ENCODE results near the gene EXOC1. TPM values are rescaled to one million over a fixed set of nuclear protein-coding genes. Genes with fewer than 3 reads are reported as not detected.

Gene EXOC1
- total and polyA plus RNA-seq, 2 donors from 2014 or later, result 17.5 to 41.7 TPM

- no peak for TF ChIP-seq CTCF (IDR thresholded peaks at IDR 0.05; ENCODE audit: borderline replicate concordance, extremely low read depth, insufficient read depth)
- no peaks in the 10 kb centered on the region for H3K27me3 ChIP-seq (ENCODE audit: control insufficient read depth, insufficient read depth, low read length)
- peak overlapping the region; percentile 54 to 68 for H3K27ac ChIP-seq (ENCODE audit: low read depth in 2 of 2, low read length in 2 of 2)
- peak overlapping the region; percentile 33 to 85 (median 41) for H3K4me3 ChIP-seq (ENCODE audit: low read length in 3 of 3)
- intact Hi-C loops (cut with DNase I), result no loop called here
- peak overlapping the region in 2 of 3 donors; percentile 27 to 64 for H3K9ac ChIP-seq (ENCODE audit: low read length in 3 of 3)
- no peaks in the 10 kb centered on the region for H3K9me3 ChIP-seq (ENCODE audit: control insufficient read depth in 2 of 3, insufficient read depth in 1 of 3, low read length in 3 of 3)
- FAIRE-seq (no peak), DNase-seq (peak in 2 of 5 donors; percentile 44 to 70)
- H3K4me1 ChIP-seq (ENCODE audit: control insufficient read depth in 2 of 3, insufficient read depth in 2 of 3, low read depth in 1 of 3, low read length in 3 of 3), result peaks cover 0 to 20% (median 7%) of the 10 kb centered on the region in 3 donors
- H3K36me3 ChIP-seq (ENCODE audit: control insufficient read depth in 2 of 3, insufficient read depth in 3 of 3, low read length in 3 of 3), result peaks cover 0 to 4% (median 0%) of the 10 kb centered on the region in 3 donors
Observed at GRCh38 chr4:55947254-55947882, 93.9 kb downstream of the EXOC1 start.

DNA sequence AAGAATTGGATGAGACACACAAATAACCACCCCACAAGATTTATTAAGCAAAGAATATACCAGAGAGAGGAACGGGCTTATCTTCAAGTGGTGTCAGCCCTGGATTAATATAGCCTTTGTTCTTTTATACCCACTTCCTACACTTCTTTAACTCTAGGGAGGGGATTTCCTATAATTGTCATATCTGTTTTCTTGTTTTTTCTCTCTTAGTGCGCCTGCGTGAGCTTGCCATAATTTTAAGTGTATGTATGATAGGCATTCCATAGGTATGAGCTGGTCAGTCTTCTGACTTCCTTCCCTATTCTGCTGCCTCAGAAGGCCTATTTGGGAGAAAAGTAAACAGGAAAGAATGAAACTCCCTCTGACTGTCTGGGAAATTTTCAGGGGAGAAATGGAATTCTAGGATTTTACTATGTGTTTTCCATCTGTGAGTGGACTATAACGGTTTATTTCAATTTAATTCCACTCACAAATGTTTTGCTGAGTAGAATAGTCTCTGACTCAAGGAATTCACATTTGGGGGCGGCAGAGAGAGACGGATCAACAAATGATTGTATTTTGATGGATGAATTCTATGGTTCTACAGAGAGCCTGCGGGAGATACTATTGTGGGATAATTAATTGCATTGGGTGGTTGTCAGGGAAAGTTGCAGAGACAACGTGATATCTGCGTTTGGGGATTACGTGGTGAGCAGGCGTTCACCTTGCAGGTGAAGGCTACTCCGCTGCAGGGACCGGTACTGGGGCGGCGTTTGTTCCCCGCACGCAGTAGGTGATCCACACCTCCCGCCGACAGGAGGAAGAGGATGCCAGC is 94.7 kb downstream of the EXOC1 start:
- intact Hi-C loops (cut with DNase I), result no loop called here
- no peak for TF ChIP-seq CTCF (IDR thresholded peaks at IDR 0.05; ENCODE audit: borderline replicate concordance, extremely low read depth, insufficient read depth)
- H3K4me1 ChIP-seq (ENCODE audit: control insufficient read depth in 2 of 3, insufficient read depth in 2 of 3, low read depth in 1 of 3, low read length in 3 of 3), result peaks cover 0 to 20% (median 7%) of the 10 kb centered on the region in 3 donors
- DNase-seq (peak in 2 of 5 donors; percentile 20 to 65), FAIRE-seq (no peak)
- peak overlapping the region; percentile 86 to 97 for H3K27ac ChIP-seq (ENCODE audit: low read depth in 2 of 2, low read length in 2 of 2)
- H3K27me3 ChIP-seq (ENCODE audit: control insufficient read depth, insufficient read depth, low read length), result no peaks in the 10 kb centered on the region
- H3K9ac ChIP-seq (ENCODE audit: low read length in 3 of 3), result peak overlapping the region; percentile 58 to 64 (median 61)
- peaks cover 0 to 6% (median 0%) of the 10 kb centered on the region in 3 donors for H3K36me3 ChIP-seq (ENCODE audit: control insufficient read depth in 2 of 3, insufficient read depth in 3 of 3, low read length in 3 of 3)
- H3K4me3 ChIP-seq (ENCODE audit: low read length in 3 of 3), result peak overlapping the region; percentile 71 to 85 (median 81)
- no peaks in the 10 kb centered on the region for H3K9me3 ChIP-seq (ENCODE audit: control insufficient read depth in 2 of 3, insufficient read depth in 1 of 3, low read length in 3 of 3)

DNA sequence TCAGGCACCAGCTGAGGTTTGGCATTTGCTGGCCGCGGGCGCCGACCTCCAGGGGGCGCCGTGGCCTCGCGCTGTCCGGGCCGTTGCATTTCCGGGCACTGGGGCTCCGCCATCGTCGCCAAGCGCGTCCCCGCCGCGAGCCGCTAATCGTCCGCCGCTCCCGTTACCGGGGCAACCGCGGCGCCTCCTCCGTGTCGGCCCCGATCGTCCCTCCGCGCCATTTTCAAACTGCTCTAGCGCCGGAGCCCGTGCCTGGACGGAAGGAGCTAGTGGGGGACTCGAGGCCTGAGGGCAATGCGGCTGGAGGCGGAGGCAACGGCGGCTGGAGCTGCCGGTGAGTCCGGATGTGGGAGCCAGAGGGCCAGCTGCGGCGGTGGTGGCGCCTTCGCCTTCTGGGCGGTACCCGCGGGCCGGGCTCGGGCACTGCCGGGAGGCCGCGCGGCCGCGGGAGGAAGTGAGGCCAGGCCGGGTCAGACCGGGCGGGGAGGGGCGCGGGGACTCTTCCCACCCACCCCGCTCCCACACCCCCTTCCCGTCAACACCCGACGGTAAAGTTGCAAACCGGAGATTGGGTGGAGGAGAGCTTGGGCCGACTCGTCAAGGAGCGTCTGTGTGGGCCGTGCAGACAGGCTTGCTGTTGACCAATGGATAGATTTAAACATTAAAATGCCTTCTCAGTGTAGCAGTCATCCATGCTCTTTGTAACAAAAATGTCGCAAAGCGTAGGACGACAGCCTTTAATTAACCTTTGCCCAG is 95.5 kb downstream of the EXOC1 start, which contains the start of gene CEP135:
TSS of gene CEP135 (plus strand) at position 220 of the 756 bp plus-strand sequence. CDS start 3,186 bp downstream, outside the sequence.
- intact Hi-C loops (cut with DNase I), result no loop called here
- DNase-seq, result peak; percentile 96 to 99 (median 98)
- peaks cover 0 to 6% (median 0%) of the 10 kb centered on the region in 3 donors for H3K36me3 ChIP-seq (ENCODE audit: control insufficient read depth in 2 of 3, insufficient read depth in 3 of 3, low read length in 3 of 3)
- peak within 1 kb of the TSS; percentile 81 to 93 (median 85) for H3K4me3 ChIP-seq (ENCODE audit: low read length in 3 of 3)
- TF ChIP-seq CTCF (IDR thresholded peaks at IDR 0.05; ENCODE audit: borderline replicate concordance, extremely low read depth, insufficient read depth), result peak; percentile 79
- H3K4me1 ChIP-seq (ENCODE audit: control insufficient read depth in 2 of 3, insufficient read depth in 2 of 3, low read depth in 1 of 3, low read length in 3 of 3), result peaks cover 0 to 20% (median 7%) of the 10 kb centered on the region in 3 donors
- no peaks in the 10 kb centered on the region for H3K27me3 ChIP-seq (ENCODE audit: control insufficient read depth, insufficient read depth, low read length)
- peak within 1 kb of the TSS; percentile 86 to 97 for H3K27ac ChIP-seq (ENCODE audit: low read depth in 2 of 2, low read length in 2 of 2)
- peak within 1 kb of the TSS; percentile 61 to 77 (median 64) for H3K9ac ChIP-seq (ENCODE audit: low read length in 3 of 3)
- H3K9me3 ChIP-seq (ENCODE audit: control insufficient read depth in 2 of 3, insufficient read depth in 1 of 3, low read length in 3 of 3), result no peaks in the 10 kb centered on the region
- FAIRE-seq, result no peak
